Measurements from ENCODE around the gene DPH2.

DNA sequence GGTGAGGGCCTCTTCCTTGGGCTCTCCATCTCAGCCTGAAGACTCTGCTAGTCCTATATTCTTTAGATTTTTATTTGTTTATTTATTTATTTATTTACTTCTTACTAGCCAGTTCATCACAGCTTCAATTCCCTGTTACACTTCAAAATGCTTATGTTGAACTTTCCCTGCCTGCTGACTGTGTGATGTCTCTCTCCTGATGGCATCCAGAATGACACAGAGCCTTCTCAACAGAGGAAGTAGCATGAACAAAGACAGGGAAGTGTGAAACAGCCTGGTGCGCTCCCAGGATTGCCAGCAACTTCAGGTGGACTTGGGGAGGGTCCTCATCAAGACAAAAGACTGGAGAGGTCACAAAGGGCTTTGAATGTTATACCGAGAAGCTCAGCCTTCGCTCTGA, 27.4 kb upstream of the DPH2 start:
- TF ChIP-seq, protein P1, sequence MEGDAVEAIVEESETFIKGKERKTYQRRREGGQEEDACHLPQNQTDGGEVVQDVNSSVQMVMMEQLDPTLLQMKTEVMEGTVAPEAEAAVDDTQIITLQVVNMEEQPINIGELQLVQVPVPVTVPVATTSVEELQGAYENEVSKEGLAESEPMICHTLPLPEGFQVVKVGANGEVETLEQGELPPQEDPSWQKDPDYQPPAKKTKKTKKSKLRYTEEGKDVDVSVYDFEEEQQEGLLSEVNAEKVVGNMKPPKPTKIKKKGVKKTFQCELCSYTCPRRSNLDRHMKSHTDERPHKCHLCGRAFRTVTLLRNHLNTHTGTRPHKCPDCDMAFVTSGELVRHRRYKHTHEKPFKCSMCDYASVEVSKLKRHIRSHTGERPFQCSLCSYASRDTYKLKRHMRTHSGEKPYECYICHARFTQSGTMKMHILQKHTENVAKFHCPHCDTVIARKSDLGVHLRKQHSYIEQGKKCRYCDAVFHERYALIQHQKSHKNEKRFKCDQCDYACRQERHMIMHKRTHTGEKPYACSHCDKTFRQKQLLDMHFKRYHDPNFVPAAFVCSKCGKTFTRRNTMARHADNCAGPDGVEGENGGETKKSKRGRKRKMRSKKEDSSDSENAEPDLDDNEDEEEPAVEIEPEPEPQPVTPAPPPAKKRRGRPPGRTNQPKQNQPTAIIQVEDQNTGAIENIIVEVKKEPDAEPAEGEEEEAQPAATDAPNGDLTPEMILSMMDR (conservative IDR thresholded peaks at IDR 0.05; ENCODE audit: low read length): no peak
- no peak for TF ChIP-seq EZH2phosphoT487 (IDR thresholded peaks at IDR 0.05; ENCODE audit: borderline replicate concordance)
